ENCODE data around the gene DPEP3. TPM values are rescaled to one million over a fixed set of nuclear protein-coding genes. Genes with fewer than 3 reads are reported as not detected.
A peak's percentile ranks its signal among the peaks of the same experiment; 100 is the strongest.

The DPEP3 gene, protein sequence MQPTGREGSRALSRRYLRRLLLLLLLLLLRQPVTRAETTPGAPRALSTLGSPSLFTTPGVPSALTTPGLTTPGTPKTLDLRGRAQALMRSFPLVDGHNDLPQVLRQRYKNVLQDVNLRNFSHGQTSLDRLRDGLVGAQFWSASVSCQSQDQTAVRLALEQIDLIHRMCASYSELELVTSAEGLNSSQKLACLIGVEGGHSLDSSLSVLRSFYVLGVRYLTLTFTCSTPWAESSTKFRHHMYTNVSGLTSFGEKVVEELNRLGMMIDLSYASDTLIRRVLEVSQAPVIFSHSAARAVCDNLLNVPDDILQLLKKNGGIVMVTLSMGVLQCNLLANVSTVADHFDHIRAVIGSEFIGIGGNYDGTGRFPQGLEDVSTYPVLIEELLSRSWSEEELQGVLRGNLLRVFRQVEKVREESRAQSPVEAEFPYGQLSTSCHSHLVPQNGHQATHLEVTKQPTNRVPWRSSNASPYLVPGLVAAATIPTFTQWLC
- under 1 TPM in 2 of 4 donors, not detected in 2; 0.15 to 0.26 TPM for total RNA-seq

GRCh38 chr16:67979955-67980678 lies at the start of gene DPEP3:
Gene DPEP3, minus strand, starts transcription at chr16:67980499. Its CDS starts 119 bp downstream, at chr16:67980380.
- no peak for TF ChIP-seq POLR2A (IDR thresholded peaks at IDR 0.05)
- no peak for TF ChIP-seq CTCF (IDR thresholded peaks at IDR 0.05)
- intact Hi-C loops (cut with DNase I; ENCODE audit: low total_unique reads) = no loop called here
- 67 to 68% methylated on average over 56 to 59 of the region's 62 CpGs for whole genome bisulfite sequencing, 2 donors
- H3K4me3 ChIP-seq (ENCODE audit: low read depth, poor library complexity, severe bottlenecking) = no peak within 1 kb of the TSS
- no peak for DNase-seq (ENCODE audit: low spot score in 2 of 2)

DNA sequence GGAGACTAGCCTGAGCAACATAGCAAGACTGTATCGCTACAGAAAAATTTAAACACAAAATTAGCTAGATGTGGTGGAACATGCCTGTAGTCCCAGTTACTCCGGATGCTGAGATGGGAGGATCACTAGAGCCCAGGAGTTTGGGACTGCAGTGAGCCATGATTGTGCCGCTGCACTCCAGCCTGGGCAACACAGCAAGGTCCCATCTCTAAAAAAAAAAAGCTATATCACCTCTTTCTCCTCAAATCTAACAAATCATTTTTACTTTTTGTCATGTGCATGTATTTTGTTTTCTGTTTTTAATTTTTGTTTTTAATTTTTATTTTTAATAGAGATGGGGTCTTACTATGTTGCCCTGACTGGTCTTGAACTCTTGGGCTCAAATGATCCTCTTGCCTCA lies 48.7 kb upstream of the DPEP3 start:
- 92 to 93% methylated on average over 3 of the region's 3 CpGs for WGBS, 2 donors
- no peak for TF ChIP-seq CTCF (IDR thresholded peaks at IDR 0.05)
- no peak for TF ChIP-seq POLR2A (IDR thresholded peaks at IDR 0.05)

DNA sequence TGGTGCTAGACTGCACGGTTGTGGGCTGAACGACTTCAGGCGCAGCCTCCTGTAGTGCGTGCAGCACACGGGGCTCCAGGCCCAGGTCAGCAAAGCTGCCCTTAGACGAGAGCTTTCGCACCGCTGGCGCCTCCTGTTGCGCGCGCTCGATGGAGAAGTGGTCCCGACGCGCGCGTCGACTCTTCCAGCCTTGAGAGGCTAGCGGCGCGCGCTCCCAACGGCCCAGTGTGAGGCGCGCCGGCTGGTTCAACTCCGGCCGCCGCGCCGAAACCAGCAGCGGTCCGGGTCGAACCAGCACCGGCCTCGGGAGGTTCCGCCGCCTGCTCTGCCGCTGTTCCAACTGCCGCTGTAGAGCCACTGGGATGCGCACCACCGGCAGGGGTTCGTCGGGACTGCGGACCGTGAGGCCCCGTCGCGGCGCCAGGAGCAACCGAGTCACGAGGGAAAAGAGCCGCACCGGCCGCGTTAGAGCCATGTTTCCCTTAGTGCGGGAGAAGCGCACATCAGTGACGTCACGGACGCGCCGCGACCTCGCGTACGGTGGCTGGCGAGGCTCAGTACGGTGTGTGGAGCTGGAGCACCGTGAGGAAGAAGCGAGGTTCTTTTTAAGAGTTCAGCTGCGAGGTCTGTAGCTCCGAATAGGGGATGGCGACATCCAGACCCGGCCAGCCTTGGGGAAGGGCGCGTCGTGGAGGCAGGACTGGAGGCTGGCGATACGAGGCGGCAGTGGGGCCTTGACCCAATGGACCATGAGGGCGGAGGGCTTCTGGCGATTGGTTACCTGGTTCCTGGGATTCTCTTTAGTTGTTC lies 42.6 kb upstream of the DPEP3 start, which contains the start of the genes DDX28 and DUS2:
DDX28 (minus strand) TSS at position 505 of the 810 bp plus-strand sequence; CDS start at position 475, 30 bp downstream.
DUS2 (plus strand) TSS at position 557 of the 810 bp plus-strand sequence. CDS start 14,740 bp downstream, outside the sequence.
- intact Hi-C loops (cut with DNase I; ENCODE audit: low total_unique reads) = no loop called here
- H3K4me3 ChIP-seq (ENCODE audit: low read depth, poor library complexity, severe bottlenecking) = peak within 1 kb of the TSS; percentile 94
- TF ChIP-seq CTCF (IDR thresholded peaks at IDR 0.05) (no peak), POLR2A (IDR thresholded peaks at IDR 0.05) (no peak)
- 0% methylated on average over 28 to 81 of the region's 84 CpGs for WGBS, 2 donors
- DNase-seq (ENCODE audit: low spot score in 2 of 2) = peak; percentile 92 to 98

More for the DNA sequence above, 48.7 kb upstream of the DPEP3 start:
- intact Hi-C loops (cut with DNase I; ENCODE audit: low total_unique reads) = no loop called here
- no peak overlapping the region for H3K4me3 ChIP-seq (ENCODE audit: low read depth, poor library complexity, severe bottlenecking)
- no peak for DNase-seq (ENCODE audit: low spot score in 2 of 2)

DNA sequence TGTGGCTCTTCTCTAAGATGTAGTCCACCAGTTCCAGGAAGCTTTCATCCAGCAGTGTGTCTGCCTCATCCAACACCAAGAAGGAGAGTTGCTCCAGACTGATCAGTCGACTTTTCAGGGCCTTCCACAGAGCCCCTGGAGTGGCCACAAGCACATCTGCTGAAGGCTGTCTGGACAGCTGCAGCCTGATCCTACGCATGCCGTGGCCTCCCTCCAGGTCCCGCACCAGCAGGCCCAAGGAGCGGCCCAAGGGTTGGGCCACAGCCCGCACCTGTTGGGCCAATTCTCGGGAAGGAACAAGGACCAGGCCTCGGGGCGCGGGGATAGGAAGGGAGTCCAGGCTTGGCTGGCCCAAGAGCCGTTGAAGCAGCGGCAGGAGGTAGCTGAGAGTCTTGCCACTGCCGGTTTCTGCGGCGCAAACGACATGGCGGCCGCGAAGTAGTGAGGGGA lies 42.0 kb upstream of the DPEP3 start:
- WGBS, 2 donors = 1 to 8% methylated on average over 15 to 19 of the region's 19 CpGs
- TF ChIP-seq POLR2A (IDR thresholded peaks at IDR 0.05) (no peak), CTCF (IDR thresholded peaks at IDR 0.05) (no peak)
- no peak for DNase-seq (ENCODE audit: low spot score in 2 of 2)
- H3K4me3 ChIP-seq (ENCODE audit: low read depth, poor library complexity, severe bottlenecking) = peak overlapping the region; percentile 94
- intact Hi-C loops (cut with DNase I; ENCODE audit: low total_unique reads) = no loop called here

DNA sequence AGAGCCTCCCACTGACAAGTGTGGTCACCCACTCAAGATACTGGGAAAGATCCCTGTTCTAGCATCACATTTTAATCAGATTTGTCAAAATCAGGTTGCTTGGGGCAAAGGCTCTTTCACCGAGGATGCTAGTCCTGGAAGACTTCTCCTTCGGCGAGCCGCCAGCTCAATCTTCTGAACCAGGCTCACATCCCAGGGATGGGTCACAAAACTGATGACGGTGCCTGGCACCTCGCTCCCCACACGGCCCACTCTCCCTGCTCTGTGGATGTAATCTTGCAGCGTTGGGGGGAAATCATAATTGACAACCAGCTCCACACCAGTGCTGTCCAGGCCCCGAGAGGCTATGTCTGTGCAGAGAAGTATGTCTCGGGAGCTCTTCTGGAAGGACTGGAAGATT lies 41.2 kb upstream of the DPEP3 start:
- intact Hi-C loops (cut with DNase I; ENCODE audit: low total_unique reads) = no loop called here
- H3K4me3 ChIP-seq (ENCODE audit: low read depth, poor library complexity, severe bottlenecking) = no peak overlapping the region
- WGBS, 2 donors = 94 to 95% methylated on average over 10 of the region's 10 CpGs
- TF ChIP-seq CTCF (IDR thresholded peaks at IDR 0.05) = no peak
- no peak for TF ChIP-seq POLR2A (IDR thresholded peaks at IDR 0.05)
- DNase-seq (ENCODE audit: low spot score in 2 of 2) = no peak
